ENCODE measurements around the gene MIGA2.
"Not testable (repeated sequence)": the region's sequence is repeated elsewhere in the genome, so short reads cannot be mapped to it uniquely, and the experiment has no call there.

MIGA2 gene

GRCh38 chr9:129033216-129033615 is 3.2 kb upstream of the MIGA2 start:
- H2AFZ ChIP-seq (ENCODE audit: low read depth), result no peak overlapping the region
- no peak overlapping the region for H3K4me3 ChIP-seq (IDR thresholded peaks at IDR 0.05; ENCODE audit: insufficient read depth, low read depth, low read length)
- no peaks in the 10 kb centered on the region for H3K36me3 ChIP-seq (ENCODE audit: insufficient read depth)
- H3K79me2 ChIP-seq (ENCODE audit: insufficient read depth, low read depth), result peaks cover 11% of the 10 kb centered on the region; the same call in 1 of the 2 replicates
- H3K9ac ChIP-seq, result no peak overlapping the region
- TF ChIP-seq CTCF (conservative IDR thresholded peaks at IDR 0.05; ENCODE audit: low read depth, low read length), result no peak
- no peak overlapping the region for H3K27ac ChIP-seq
- H3K4me1 ChIP-seq (ENCODE audit: low read depth, poor library complexity, severe bottlenecking), result peaks cover 28% of the 10 kb centered on the region
- H4K20me1 ChIP-seq (ENCODE audit: insufficient read depth), result no peaks in the 10 kb centered on the region
- H3K4me2 ChIP-seq, result no peak overlapping the region
- H3K27me3 ChIP-seq (ENCODE audit: insufficient read depth, low read depth), result no peaks in the 10 kb centered on the region

- H3K27me3 ChIP-seq (ENCODE audit: insufficient read depth, low read depth); H3K36me3 ChIP-seq (ENCODE audit: insufficient read depth); H4K20me1 ChIP-seq (ENCODE audit: insufficient read depth); H3K4me3 ChIP-seq (IDR thresholded peaks at IDR 0.05; ENCODE audit: insufficient read depth, low read depth, low read length); H3K9ac ChIP-seq: not testable (repeated sequence)
- H3K4me1 ChIP-seq (ENCODE audit: low read depth, poor library complexity, severe bottlenecking), result peaks cover 20% of the 10 kb centered on the region
- peak overlapping the region; percentile 98 for H2AFZ ChIP-seq (ENCODE audit: low read depth)
- peaks cover 11% of the 10 kb centered on the region; the same call in 1 of the 2 replicates for H3K79me2 ChIP-seq (ENCODE audit: insufficient read depth, low read depth)
- H3K4me2 ChIP-seq, result peak overlapping the region; percentile 73
- H3K27ac ChIP-seq, result 0 out of 2 replicates have a peak overlapping the region, but pooled peaks have one; percentile 18
These were observed 588 bp upstream of the MIGA2 start for GRCh38 chr9:129035838-129036237.

GRCh38 chr9:129036923-129037766 is 719 bp downstream of the MIGA2 start:
- Histone ChIP-seq H3K4me2 (peak overlapping the region; percentile 95), H2AFZ (ENCODE audit: low read depth) (peak overlapping the region; percentile 98; the same call in 1 of the 2 replicates), H4K20me1 (ENCODE audit: insufficient read depth) (no peaks in the 10 kb centered on the region), H3K79me2 (ENCODE audit: insufficient read depth, low read depth) (peaks cover 11% of the 10 kb centered on the region; the same call in 1 of the 2 replicates), H3K9ac (peak overlapping the region; percentile 31; the same call in 1 of the 2 replicates), H3K36me3 (ENCODE audit: insufficient read depth) (no peaks in the 10 kb centered on the region; the same call in 1 of the 2 replicates), H3K27me3 (ENCODE audit: insufficient read depth, low read depth) (no peaks in the 10 kb centered on the region), H3K4me1 (ENCODE audit: low read depth, poor library complexity, severe bottlenecking) (peaks cover 20% of the 10 kb centered on the region), H3K4me3 (IDR thresholded peaks at IDR 0.05; ENCODE audit: insufficient read depth, low read depth, low read length) (no peak overlapping the region), H3K27ac (no peak overlapping the region)
- TF ChIP-seq CTCF (conservative IDR thresholded peaks at IDR 0.05; ENCODE audit: low read depth, low read length), result no peak

- peaks cover 11% of the 10 kb centered on the region; the same call in 1 of the 2 replicates for H3K79me2 ChIP-seq (ENCODE audit: insufficient read depth, low read depth)
- H3K36me3 ChIP-seq (ENCODE audit: insufficient read depth), result no peaks in the 10 kb centered on the region; the same call in 1 of the 2 replicates
- H3K27me3 ChIP-seq (ENCODE audit: insufficient read depth, low read depth), result no peaks in the 10 kb centered on the region
- no peak overlapping the region for H3K27ac ChIP-seq
- H3K4me2 ChIP-seq, result peak overlapping the region; percentile 95
- H4K20me1 ChIP-seq (ENCODE audit: insufficient read depth), result no peaks in the 10 kb centered on the region
- no peak for TF ChIP-seq CTCF (conservative IDR thresholded peaks at IDR 0.05; ENCODE audit: low read depth, low read length)
- no peak overlapping the region for H2AFZ ChIP-seq (ENCODE audit: low read depth)
- no peak overlapping the region for H3K9ac ChIP-seq
- no peak overlapping the region for H3K4me3 ChIP-seq (IDR thresholded peaks at IDR 0.05; ENCODE audit: insufficient read depth, low read depth, low read length)
- peaks cover 20% of the 10 kb centered on the region for H3K4me1 ChIP-seq (ENCODE audit: low read depth, poor library complexity, severe bottlenecking)
These were observed 1.3 kb downstream of the MIGA2 start for GRCh38 chr9:129037767-129038098.

All from KMS-11 (cell line).